Spleen (tissue), 11 donors: ENCODE results near the gene ZG16. TPM values are rescaled to one million over a fixed set of nuclear protein-coding genes. Genes with fewer than 3 reads are reported as not detected.

Source experiments
- DNase-seq: peaks from one replicate; pipeline ENCODE4 v3.0.0-alpha.2; 2020
- H3K27ac ChIP-seq, 8 donors: fragments of 200-600 bp; sonication (generic) in 7 of 8; 1 replicate in 4 of 8; 2 replicates in 4 of 8; pipeline versions ENCODE4 v1.5.0 to v1.8.0; 2016 to 2021; ENCODE audit warnings: inconsistent platforms in 4 of 8, mild to moderate bottlenecking in 4 of 8, moderate library complexity in 1 of 8
- H3K27me3 ChIP-seq, 7 donors: fragments of 200-600 bp; sonication (generic) in 6 of 7; replicated peaks in 1 of 7; 1 replicate in 4 of 7; 2 replicates in 3 of 7; pipeline versions ENCODE4 v1.5.0 to v1.8.0; 2016 to 2021; ENCODE audit warnings: inconsistent platforms in 3 of 7, mild to moderate bottlenecking in 1 of 7
- H3K36me3 ChIP-seq, 6 donors: fragments of 200-600 bp; sonication (generic) in 5 of 6; 1 replicate in 4 of 6; 2 replicates in 2 of 6; pipeline versions ENCODE4 v1.5.0 to v1.8.0; 2016 to 2021; ENCODE audit warnings: inconsistent platforms in 2 of 6
- H3K4me1 ChIP-seq, 6 donors: fragments of 200-600 bp; sonication (generic) in 5 of 6; 1 replicate in 3 of 6; 2 replicates in 3 of 6; pipeline versions ENCODE4 v1.5.0 to v1.8.0; 2016 to 2021; ENCODE audit warnings: inconsistent platforms in 3 of 6
- H3K4me3 ChIP-seq, 8 donors: fragments of 200-600 bp; sonication (generic) in 7 of 8; 1 replicate in 4 of 8; 2 replicates in 4 of 8; pipeline versions ENCODE4 v1.5.0 to v1.8.0; 2016 to 2021; ENCODE audit warnings: inconsistent platforms in 4 of 8, mild to moderate bottlenecking in 4 of 8, moderate library complexity in 2 of 8
- H3K9me3 ChIP-seq, 8 donors: fragments of 200-600 bp; sonication (generic) in 7 of 8; 1 replicate in 4 of 8; 2 replicates in 4 of 8; pipeline versions ENCODE4 v1.5.0 to v1.8.0; 2016 to 2021; ENCODE audit warnings: inconsistent platforms in 4 of 8
- POLR2A ChIP-seq, 3 donors: fragments of 450-650 bp; IDR thresholded peaks; one replicate each; pipeline ENCODE4 v1.5.1; 2017; ENCODE audit warnings: antibody characterized with exemption in 3 of 3, mild to moderate bottlenecking in 1 of 3
- POLR2AphosphoS5 ChIP-seq, 3 donors: sonication (generic); formaldehyde crosslinking; IDR thresholded peaks; one replicate each; pipeline ENCODE4 v1.5.1; 2017; ENCODE audit warnings: antibody characterized with exemption in 3 of 3
- WGBS, 5 donors: extraction: QIAGEN DNeasy Blood & Tissue Kit in 3 of 5; methylation state at CpG; one replicate each; pipeline versions ENCODE4 v1.1.5 to v1.1.7; 2013 to 2018; 5-methylcytosine and 5-hydroxymethylcytosine counted together
- intact Hi-C: fragments of 100-400 bp; cut with DNase I; formaldehyde crosslinking; loops from one replicate; pipeline ENCODE4 v1.15.0; 2023; ENCODE audit warnings: low total_unique reads
- polyA plus RNA-seq, 3 donors: library from polyadenylated mRNA; stranded (reverse); fragments of 200-250 nt; gene quantifications; one replicate each; pipeline ENCODE4 v1.2.1, GENCODE V29; 2013
- total RNA-seq, 7 donors: library from RNA; depleted of rRNA in 3 of 7; stranded (reverse); fragments of >200 nt in 3 of 7; fragmentation: NEBNext Ultra II Directional in 4 of 7; extraction: Animal tissue kit (Norgen Biotek cat#: 25700) in 4 of 7; gene quantifications; one replicate each; pipeline versions ENCODE4 v1.1.0 to v1.2.1, GENCODE V29; 2016 to 2021
- TF ChIP-seq, protein P1 (sequence below), 11 experiments: fragments of 200-600 bp in 7 of 11; fragments of 450-650 bp in 4 of 11; sonication (generic) in 4 of 11; IDR thresholded peaks in 8 of 11; conservative IDR thresholded peaks in 3 of 11; 1 replicate in 7 of 11; 2 replicates in 4 of 11; pipeline versions ENCODE4 v1.4.0 to v1.8.0; 2016 to 2021; ENCODE audit warnings: antibody characterized with exemption in 11 of 11, inconsistent platforms in 4 of 11, mild to moderate bottlenecking in 1 of 11
- donor health status: healthy with polysubstance abuse.
- donor health status: DM: no; HTN: no; CAD: no; lungs with moderate emphysema.
- donor health status: DM: no; HTN: no; CAD: no.
- donor health status: Bipolar disorder and iron deficiency.
- donor health status: healthy.
- donor health status: DM: no; HTN: no; CAD: no.
- donor health status: DM: yes; HTN: yes; CAD: no.

The ZG16 gene
- total and polyA plus RNA-seq, 10 donors: 0.06 to 0.07 TPM; not detected in 8

DNA sequence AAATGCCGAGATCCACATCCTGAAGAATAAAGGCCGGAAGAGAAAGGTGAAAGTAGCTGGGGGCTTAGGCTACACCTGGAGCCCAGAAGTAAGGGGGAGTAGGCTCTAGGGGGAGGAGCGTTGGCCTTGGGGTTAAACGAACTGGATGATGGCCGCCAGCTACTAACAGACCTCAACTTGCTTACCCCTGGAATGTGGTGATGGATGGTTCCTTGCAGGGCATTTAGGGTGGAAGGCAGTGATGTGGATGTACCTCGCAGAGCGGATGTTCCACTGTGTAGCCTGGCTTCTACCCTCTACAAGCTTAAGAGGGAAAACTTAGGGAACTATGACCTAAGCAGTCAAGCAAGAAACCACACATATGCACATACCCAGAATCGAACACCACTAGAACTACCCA is 26.0 kb downstream of the ZG16 start:
- intact Hi-C loops: no loop called here
- peaks cover 0 to 54% (median 18%) of the 10 kb centered on the region in 6 donors for H3K36me3 ChIP-seq
- peak overlapping the region in 7 of 8 donors; percentile 97 to 100 (median 98) for H3K27ac ChIP-seq
- no peak for DNase-seq
- peaks cover 18 to 36% (median 33%) of the 10 kb centered on the region in 6 donors for H3K4me1 ChIP-seq
- WGBS, 5 donors: 67 to 79% (median 73%) methylated on average over 8 of the region's 8 CpGs
- H3K9me3 ChIP-seq: no peaks in the 10 kb centered on the region
- peak overlapping the region in 2 of 8 donors; percentile 79 to 92 for H3K4me3 ChIP-seq
- TF ChIP-seq, protein P1, sequence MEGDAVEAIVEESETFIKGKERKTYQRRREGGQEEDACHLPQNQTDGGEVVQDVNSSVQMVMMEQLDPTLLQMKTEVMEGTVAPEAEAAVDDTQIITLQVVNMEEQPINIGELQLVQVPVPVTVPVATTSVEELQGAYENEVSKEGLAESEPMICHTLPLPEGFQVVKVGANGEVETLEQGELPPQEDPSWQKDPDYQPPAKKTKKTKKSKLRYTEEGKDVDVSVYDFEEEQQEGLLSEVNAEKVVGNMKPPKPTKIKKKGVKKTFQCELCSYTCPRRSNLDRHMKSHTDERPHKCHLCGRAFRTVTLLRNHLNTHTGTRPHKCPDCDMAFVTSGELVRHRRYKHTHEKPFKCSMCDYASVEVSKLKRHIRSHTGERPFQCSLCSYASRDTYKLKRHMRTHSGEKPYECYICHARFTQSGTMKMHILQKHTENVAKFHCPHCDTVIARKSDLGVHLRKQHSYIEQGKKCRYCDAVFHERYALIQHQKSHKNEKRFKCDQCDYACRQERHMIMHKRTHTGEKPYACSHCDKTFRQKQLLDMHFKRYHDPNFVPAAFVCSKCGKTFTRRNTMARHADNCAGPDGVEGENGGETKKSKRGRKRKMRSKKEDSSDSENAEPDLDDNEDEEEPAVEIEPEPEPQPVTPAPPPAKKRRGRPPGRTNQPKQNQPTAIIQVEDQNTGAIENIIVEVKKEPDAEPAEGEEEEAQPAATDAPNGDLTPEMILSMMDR (IDR thresholded peaks at IDR 0.05 in 8 of 11, conservative IDR thresholded peaks at IDR 0.05 in 3 of 11): no peak
- TF ChIP-seq POLR2AphosphoS5 (IDR thresholded peaks at IDR 0.05) (no peak), POLR2A (IDR thresholded peaks at IDR 0.05) (no peak)
- H3K27me3 ChIP-seq: no peaks in the 10 kb centered on the region

DNA sequence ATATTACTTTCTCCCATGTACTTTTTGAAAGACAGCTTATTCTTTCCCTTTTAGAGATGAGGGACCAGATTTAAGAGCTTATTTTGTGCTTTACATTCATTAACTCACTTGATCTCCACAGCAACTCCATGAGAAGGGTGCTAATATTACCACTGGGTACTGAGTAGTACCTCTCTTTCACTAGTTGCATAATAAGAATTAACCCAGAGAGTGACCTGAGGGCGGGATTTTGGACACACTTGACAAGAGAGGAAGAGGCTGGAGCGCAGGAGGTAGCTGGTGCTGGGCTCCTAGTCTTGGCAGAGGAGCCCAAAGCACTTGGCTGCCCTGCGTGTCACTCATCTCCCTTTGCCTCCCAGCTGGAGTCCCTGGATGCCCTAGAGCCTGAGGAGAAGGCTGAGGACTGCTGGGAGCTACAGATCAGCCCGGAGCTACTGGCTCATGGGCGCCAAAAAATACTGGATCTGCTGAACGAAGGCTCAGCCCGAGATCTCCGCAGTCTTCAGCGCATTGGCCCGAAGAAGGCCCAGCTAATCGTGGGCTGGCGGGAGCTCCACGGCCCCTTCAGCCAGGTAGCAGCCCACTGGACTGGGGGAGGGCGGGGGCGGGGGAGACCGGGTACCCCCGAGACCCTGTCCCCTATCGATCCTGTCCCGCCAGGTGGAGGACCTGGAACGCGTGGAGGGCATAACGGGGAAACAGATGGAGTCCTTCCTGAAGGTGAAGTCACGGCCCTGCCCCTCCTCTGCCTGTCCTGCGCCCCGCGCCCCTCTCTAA is 26.6 kb downstream of the ZG16 start:
- intact Hi-C loops: no loop called here
- 6 to 17% (median 10%) methylated on average over 7 to 26 of the region's 26 CpGs for WGBS, 5 donors
- Histone ChIP-seq H3K4me3 (peak overlapping the region; percentile 64 to 92 (median 74)), H3K4me1 (peaks cover 24 to 42% (median 39%) of the 10 kb centered on the region in 6 donors), H3K27ac (peak overlapping the region; percentile 97 to 100 (median 98)), H3K36me3 (peaks cover 0 to 54% (median 18%) of the 10 kb centered on the region in 6 donors), H3K9me3 (no peaks in the 10 kb centered on the region), H3K27me3 (no peaks in the 10 kb centered on the region)
- DNase-seq: peak; percentile 83
- TF ChIP-seq, protein P1 (IDR thresholded peaks at IDR 0.05 in 8 of 11, conservative IDR thresholded peaks at IDR 0.05 in 3 of 11): no peak
- no peak for TF ChIP-seq POLR2AphosphoS5 (IDR thresholded peaks at IDR 0.05)
- no peak for TF ChIP-seq POLR2A (IDR thresholded peaks at IDR 0.05)

DNA sequence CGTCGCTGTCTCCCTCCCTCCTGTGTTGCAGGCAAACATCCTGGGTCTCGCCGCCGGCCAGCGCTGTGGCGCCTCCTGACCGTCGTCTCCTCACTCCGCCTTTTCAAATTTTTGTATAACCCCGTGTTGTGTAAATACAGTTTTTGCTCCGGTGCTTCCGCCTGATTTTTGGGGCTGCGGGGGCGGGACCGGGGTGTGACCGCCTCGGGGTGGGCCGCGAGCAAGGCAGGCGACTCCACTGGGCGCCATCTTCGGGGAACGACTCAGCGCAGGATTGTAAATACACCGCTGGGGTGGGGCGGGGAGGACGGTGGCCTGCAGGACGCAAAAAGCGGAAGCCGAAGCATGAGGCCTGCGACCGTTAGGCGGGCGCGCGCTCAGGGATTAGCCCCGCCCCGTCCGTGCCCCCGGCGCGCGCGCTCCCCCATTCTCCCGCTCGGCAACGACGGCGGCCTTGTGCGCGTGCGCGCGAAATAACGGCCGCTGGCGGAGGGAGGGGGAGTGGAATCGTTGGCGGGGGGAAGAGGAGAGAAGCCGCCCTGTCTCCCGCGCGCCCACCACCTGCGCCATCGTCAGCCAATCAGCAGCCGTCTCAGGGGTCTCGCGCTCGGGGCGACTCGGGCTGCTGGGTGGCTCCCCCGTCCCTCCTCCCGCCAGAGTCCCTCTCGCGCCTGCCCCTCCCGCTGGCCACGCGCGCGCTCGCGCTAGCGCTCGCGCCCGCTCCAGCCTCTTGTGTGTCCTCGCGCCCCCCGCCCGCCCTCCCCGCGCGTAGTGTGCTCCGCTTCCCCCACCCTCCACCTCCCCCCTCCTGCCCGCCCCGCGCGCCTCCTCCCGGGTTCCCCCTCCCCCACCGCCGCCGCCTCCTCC is 27.4 kb downstream of the ZG16 start:
- intact Hi-C loops: no loop called here
- Histone ChIP-seq H3K27ac (peak overlapping the region; percentile 97 to 100 (median 98)), H3K36me3 (peaks cover 0 to 54% (median 22%) of the 10 kb centered on the region in 6 donors), H3K9me3 (no peaks in the 10 kb centered on the region), H3K4me1 (peaks cover 32 to 50% (median 47%) of the 10 kb centered on the region in 6 donors), H3K4me3 (peak overlapping the region; percentile 64 to 92 (median 74)), H3K27me3 (no peaks in the 10 kb centered on the region)
- peak; percentile 100 for DNase-seq
- TF ChIP-seq, protein P1 (IDR thresholded peaks at IDR 0.05 in 8 of 11, conservative IDR thresholded peaks at IDR 0.05 in 3 of 11): peak in 8 of 11 experiments; percentile 14 to 59 (median 32)
- peak; percentile 99 for TF ChIP-seq POLR2AphosphoS5 (IDR thresholded peaks at IDR 0.05)
- TF ChIP-seq POLR2A (IDR thresholded peaks at IDR 0.05): peak; percentile 56 to 90 (median 85)
- 0 to 1% (median 1%) methylated on average over 22 to 99 of the region's 103 CpGs for whole genome bisulfite sequencing, 5 donors
